ENCODE results near the gene SMIM20. TPM values are rescaled to one million over a fixed set of nuclear protein-coding genes. Genes with fewer than 3 reads are reported as not detected.

SMIM20 gene
- total and polyA plus RNA-seq, 2 experiments from 2014 or later, result 56.6 to 82.9 TPM

GRCh38 chr4:25954293-25954904 lies 40.4 kb downstream of the SMIM20 start:
- H3K27me3 ChIP-seq (ENCODE audit: insufficient read depth), result no peaks in the 10 kb centered on the region
- no peaks in the 10 kb centered on the region for H3K9me2 ChIP-seq (ENCODE audit: insufficient read depth)
- ATAC-seq, result no peak
- Mint-ChIP-seq H3K27me3 (ENCODE audit: insufficient read depth, low read depth, poor library complexity) (peaks cover 12% of the 10 kb centered on the region), H3K4me3 (no peak overlapping the region), H3K9me3 (no peaks in the 10 kb centered on the region; the same call in 2 of the 3 replicates), H3K36me3 (ENCODE audit: low read depth) (no peaks in the 10 kb centered on the region), H3K4me1 (peaks cover 51% of the 10 kb centered on the region), H3K27ac (no peak overlapping the region)
- no peaks in the 10 kb centered on the region for H3K36me3 ChIP-seq (ENCODE audit: insufficient read depth)
- no peak overlapping the region for H3K4me3 ChIP-seq
- TF ChIP-seq EZH2 (IDR thresholded peaks at IDR 0.05; ENCODE audit: low read depth, unreplicated experiment) (no peak), CREB1 (CRISPR knock-in tag; IDR thresholded peaks at IDR 0.05; ENCODE audit: low read depth) (no peak), STAT1 (IDR thresholded peaks at IDR 0.05; ENCODE audit: unreplicated experiment) (no peak), ZNF462 (CRISPR knock-in tag; IDR thresholded peaks at IDR 0.05) (no peak), ETS1 (IDR thresholded peaks at IDR 0.05) (no peak), CTCF (conservative IDR thresholded peaks at IDR 0.05; ENCODE audit: low read depth in 2 of 2) (no peak; a peak in 1 of 4 replicates)
- H3K4me1 ChIP-seq (ENCODE audit: insufficient read depth), result peaks cover 35% of the 10 kb centered on the region
- H3K27ac ChIP-seq (ENCODE audit: low read depth), result no peak overlapping the region
- no peak overlapping the region for H2AFZ ChIP-seq
- no peaks in the 10 kb centered on the region for H4K20me1 ChIP-seq (replicated peaks; ENCODE audit: insufficient read depth)
- no peaks in the 10 kb centered on the region for H3F3A ChIP-seq (replicated peaks; ENCODE audit: low read depth)
- no peak overlapping the region for H3K4me2 ChIP-seq
- no peak for DNase-seq (ENCODE audit: low spot score)
- no peaks in the 10 kb centered on the region for H3K79me2 ChIP-seq (replicated peaks; ENCODE audit: insufficient read depth)

Measured in GM23338 (cell line).